Non-pigmented ciliary epithelial cell (primary cell): Measurements from ENCODE around the gene AZGP1.
"Not testable (repeated sequence)": the region's sequence is repeated elsewhere in the genome, so short reads cannot be mapped to it uniquely, and the experiment has no call there.

Experiments used
- DNase-seq: peaks from one replicate; pipeline ENCODE4 v3.0.0-alpha.2; 2010; ENCODE audit warnings: low read depth

The AZGP1 gene

GRCh38 chr7:99950819-99951218 is 25.0 kb downstream of the AZGP1 start:
- DNase-seq, result not testable (repeated sequence)

DNA sequence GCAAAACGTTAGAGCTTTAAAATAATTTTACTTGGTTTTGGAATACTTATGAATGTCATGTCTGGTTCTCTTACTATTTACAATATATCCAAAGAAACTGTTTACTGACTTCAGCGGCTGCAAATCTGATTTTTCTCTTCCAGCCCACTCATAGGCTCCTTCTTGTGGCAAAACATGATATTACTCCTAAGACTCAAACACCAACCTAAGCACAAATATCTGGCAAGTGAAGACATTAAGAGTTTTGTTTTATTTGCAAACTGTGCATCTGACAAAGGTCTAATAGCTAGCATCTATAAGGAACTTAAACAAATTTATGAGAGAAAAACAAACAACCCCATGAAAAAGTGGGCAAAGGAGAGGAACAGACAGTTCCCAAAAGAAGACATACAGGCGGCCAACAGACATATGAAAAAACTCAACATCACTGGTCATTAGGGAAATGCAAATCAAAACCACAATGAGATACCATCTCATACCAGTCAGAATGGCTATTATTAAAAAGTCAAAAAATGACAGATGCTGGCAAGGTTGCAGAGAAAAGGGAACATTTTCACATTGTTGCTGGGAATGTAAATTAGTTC is 26.1 kb downstream of the AZGP1 start:
- no peak for DNase-seq

GRCh38 chr7:99947608-99948007 is 28.2 kb downstream of the AZGP1 start:
- no peak for DNase-seq

DNA sequence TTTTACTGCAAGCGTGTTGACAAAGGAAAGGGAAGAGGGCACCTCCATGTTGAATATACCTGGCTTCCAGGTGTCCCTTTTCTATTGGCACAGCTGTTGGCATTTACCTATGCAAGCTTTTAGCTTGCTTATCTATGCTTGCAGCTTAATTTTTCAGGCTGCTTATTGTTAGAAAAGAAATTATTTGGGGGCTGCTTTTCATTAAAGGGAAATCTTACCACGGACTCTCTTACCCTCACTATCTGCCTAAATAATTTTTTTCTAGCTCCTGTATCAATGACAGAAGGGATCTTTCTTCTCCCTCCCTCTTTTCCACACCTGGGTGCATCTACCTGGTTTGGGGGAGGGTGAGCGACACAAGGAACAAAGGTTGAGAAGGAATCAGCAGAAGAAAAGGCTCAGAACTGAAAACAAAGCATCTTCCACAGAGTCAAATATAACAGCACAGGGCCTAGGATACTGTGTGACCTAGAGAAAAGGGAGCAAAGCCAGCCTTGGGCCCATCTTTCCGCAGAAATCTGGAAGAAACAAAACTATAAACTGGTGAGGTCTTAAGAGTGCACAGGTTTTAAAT is 31.2 kb downstream of the AZGP1 start:
- DNase-seq, result no peak

GRCh38 chr7:99943641-99944496 is 32.0 kb downstream of the AZGP1 start:
- DNase-seq, result no peak

DNA sequence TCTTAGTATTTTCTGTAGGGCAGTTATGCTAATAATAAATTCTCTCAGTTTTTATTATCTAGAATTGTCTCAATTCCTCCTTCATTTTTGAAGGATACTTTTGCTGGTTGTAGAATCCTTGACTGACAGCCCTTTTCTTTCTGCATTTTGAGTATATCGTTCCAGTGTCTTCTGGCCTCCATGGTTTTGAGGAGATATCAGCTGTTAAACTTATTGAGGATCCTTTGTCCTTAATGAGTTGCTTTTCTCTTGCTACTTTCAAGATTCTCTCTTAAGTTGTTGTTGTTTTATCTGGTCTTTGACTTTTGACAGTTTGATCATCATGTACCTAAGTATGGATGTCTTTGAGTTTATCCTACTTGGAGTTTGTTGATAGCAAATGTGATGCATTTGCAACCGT is 37.5 kb downstream of the AZGP1 start:
- DNase-seq, result no peak

- not testable (repeated sequence) for DNase-seq
Observed at GRCh38 chr7:99935009-99935408, 40.8 kb downstream of the AZGP1 start.

DNA sequence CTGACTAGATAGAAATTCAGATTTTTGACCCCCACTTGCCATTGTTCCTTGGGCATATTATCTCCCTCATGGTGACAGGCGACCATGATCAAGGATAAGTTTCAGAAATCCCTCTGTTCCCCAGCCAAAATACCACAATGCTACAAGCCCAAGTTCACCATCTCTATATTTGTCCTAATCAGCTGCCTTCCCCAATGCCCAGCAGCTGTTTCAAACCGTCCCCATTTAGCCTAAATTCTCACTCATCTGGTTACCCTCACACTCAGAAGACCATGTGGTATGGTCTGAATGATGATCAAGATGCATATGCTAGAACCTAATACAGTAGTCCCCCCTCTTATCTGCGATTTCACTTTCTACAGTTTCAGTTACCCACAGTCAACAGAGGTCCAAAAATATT is 45.5 kb downstream of the AZGP1 start:
- DNase-seq, result no peak

DNA sequence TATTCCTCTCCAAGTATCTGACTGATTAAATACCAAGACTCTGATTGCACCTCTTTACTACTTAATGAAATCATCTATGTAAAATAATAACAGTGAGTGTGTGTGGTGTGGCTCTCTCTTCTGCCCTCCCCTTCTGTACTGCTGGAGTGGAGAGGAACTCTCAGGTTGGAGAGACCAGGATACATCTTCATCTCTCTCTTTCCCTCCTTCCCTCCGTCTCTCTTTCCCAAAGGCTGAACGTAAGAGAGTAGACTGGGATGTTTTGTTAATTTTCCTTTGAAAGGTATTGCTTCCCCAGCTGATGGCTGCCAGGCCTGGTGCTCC is 46.1 kb downstream of the AZGP1 start:
- DNase-seq, result no peak

DNA sequence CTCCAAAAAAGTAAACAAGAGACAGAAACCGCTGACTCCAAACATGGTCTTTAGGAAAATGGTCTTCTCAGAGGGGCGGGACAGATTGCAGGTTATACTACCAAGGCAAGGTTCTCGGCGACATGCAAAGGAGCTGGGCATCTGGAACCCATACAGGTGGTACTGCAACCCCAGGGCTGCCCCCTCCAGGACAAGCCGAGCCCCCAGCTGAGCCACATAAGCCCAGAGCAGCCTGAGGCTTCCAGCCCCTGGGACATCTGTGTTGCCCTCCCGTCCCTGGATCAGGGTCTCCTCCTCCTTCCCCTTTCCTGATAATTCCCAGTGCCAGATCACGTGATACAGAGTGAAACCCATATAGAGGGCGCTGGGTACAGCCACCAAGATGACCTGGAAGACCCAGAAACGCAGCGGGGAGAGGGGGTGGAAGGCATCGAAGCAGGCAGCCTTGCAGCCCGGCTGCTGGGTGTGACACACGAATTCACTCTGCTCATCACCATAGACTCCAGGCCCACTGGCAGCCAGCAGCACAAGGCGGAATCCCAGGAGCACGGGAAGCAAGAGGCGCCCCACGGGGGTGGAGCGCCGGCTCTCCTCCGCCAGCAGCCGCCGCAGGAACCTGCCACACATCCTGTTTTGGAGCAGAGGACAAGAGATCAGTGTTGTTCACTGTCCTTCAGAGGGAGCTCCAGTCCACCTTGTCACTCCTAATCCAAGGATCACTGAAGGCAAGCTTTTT is 46.7 kb downstream of the AZGP1 start, which contains the start of gene GJC3:
GJC3 (minus strand) TSS at position 627 of the 736 bp plus-strand sequence; CDS start at position 627, 0 bp downstream.
- DNase-seq, result no peak

DNA sequence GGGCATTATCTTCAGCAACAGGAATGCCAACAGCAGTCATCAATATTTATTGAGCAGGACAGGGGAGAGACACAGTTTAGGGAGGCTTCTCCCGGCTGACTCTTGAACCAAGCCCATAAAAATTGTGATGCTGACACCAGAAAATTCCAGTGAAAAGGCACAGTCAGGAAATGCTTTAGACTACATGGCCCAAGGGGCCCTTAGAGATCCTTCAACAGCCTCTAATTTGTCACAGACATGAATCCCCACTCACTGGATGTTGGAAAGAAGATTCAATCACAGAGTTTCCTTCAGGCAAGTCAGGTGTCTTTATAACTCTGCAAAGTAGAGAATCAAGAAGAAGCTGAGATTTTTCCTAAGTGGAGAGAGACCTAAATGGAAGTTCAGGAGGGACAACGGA is 47.6 kb downstream of the AZGP1 start:
- DNase-seq, result no peak

GRCh38 chr7:99927536-99927935 is 48.3 kb downstream of the AZGP1 start:
- DNase-seq, result no peak

- no peak for DNase-seq
Observed at GRCh38 chr7:99926321-99926720, 49.5 kb downstream of the AZGP1 start.

GRCh38 chr7:99923200-99923599 is 52.6 kb downstream of the AZGP1 start:
- DNase-seq, result no peak

- DNase-seq, result no peak
Observed at GRCh38 chr7:99920149-99920548, 55.7 kb downstream of the AZGP1 start.

GRCh38 chr7:99919814-99920112 is 56.1 kb downstream of the AZGP1 start:
- DNase-seq, result no peak

GRCh38 chr7:99918959-99919813 is 56.6 kb downstream of the AZGP1 start, which contains the start of gene TRIM4:
TSS of gene TRIM4 (minus strand) at chr7:99919530. CDS start at chr7:99919401, 129 bp downstream.
- peak; percentile 59 for DNase-seq
